Measurements from ENCODE around the gene SAMD14. TPM values are rescaled to one million over a fixed set of nuclear protein-coding genes. Genes with fewer than 3 reads are reported as not detected.

Gene SAMD14
- total and polyA plus RNA-seq, 2 donors (not counting 1 experiment from before 2014, with no cell fraction given): 0.13 to 0.89 TPM

DNA sequence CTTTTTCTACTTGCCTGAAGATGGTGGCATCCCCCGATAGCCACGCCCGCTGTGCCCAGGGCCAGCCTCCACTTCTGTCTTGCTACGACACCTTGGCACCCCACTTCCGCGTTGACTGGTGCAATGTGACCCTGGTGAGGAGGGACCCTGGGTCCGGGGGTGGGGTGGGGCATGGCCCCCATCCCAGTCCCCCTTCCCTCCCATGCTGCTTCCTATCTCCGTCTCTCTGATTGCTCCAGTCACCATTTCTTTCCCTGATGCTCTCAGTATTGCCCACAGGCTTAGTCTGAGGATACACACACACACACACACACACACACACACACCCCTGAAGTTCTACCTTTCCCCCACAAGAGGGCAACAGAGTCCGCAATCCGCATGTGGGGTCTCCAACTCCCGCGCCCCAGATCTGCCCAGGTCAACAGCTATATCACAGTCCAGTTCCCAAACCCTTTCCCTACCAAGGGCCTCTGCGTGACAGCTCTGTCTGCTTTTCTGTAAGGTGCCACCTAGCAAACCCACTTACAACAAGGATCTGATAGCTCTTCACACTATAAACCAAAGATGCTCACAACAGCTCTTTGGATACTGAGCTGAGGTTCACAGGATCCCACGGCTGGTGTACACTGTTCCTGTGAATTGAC is 39.3 kb upstream of the SAMD14 start:
- Histone ChIP-seq H3K4me3 (ENCODE audit: control extremely low read depth in 1 of 5, extremely low read depth in 1 of 5, insufficient read depth in 1 of 5, low read depth in 2 of 5, low read length in 4 of 5) (peak overlapping the region in 4 of 5 experiments; percentile 12 to 44 (median 29)), H3K4me2 (replicated peaks; ENCODE audit: low read depth, low read length, poor library complexity, severe bottlenecking) (peak overlapping the region; percentile 63), H2AFZ (ENCODE audit: insufficient read depth, low read depth, low read length, poor library complexity, severe bottlenecking) (peak overlapping the region; percentile 66), H3K79me2 (ENCODE audit: control insufficient read depth, insufficient read depth, low read length) (peaks cover 15% of the 10 kb centered on the region), H3K27me3 (replicated peaks in 1 of 4; ENCODE audit: control extremely low read depth in 1 of 4, control insufficient read depth in 3 of 4, insufficient read depth in 4 of 4, low read length in 3 of 4) (no peaks in the 10 kb centered on the region), H3K36me3 (replicated peaks in 1 of 2; ENCODE audit: control extremely low read depth in 1 of 2, control insufficient read depth in 1 of 2, extremely low read depth in 1 of 2, insufficient read depth in 2 of 2, low read length in 1 of 2) (no peaks in the 10 kb centered on the region), H4K20me1 (ENCODE audit: control insufficient read depth, insufficient read depth, low read length, poor library complexity, severe bottlenecking) (no peaks in the 10 kb centered on the region), H3K9ac (ENCODE audit: low read length) (peak overlapping the region; percentile 20), H3K4me1 (ENCODE audit: control insufficient read depth in 2 of 2, insufficient read depth in 2 of 2, low read length in 2 of 2) (peaks cover 16 to 27% of the 10 kb centered on the region in 2 donors), H3K9me3 (ENCODE audit: control extremely low read depth in 1 of 3, control insufficient read depth in 2 of 3, insufficient read depth in 1 of 3, low read length in 2 of 3) (no peaks in the 10 kb centered on the region), H3K27ac (ENCODE audit: low read length in 2 of 2) (no peak overlapping the region)
- Mint-ChIP-seq H3K27me3 (no peaks in the 10 kb centered on the region), H3K4me1 (peaks cover 13% of the 10 kb centered on the region), H3K9me3 (ENCODE audit: insufficient read depth) (no peaks in the 10 kb centered on the region), H3K4me3 (peak overlapping the region; percentile 64), H3K27ac (peak overlapping the region; percentile 74)
- ChIA-PET POLR2A (interaction anchor here (0.6 to 1.0 kb wide), 3 partner anchors 31 to 109 kb away, joined by 3 to 10 read pairs (median 3); no protein-coding TSS in a partner anchor), CTCF (interaction anchor here (0.6 to 5.9 kb wide), 42 partner anchors 9 to 405 kb away, joined by 3 to 49 read pairs (median 5); partner anchors contain the start of genes COL1A1, FAM117A, PDK2 and PPP1R9B)
- 14% methylated on average over 13 of the region's 14 CpGs for WGBS (ENCODE audit: insufficient coverage)
- intact Hi-C loops (cut with micrococcal nuclease): loop anchor here (1.0 to 2.0 kb wide), 3 partner anchors 28 to 128 kb away; no protein-coding TSS in a partner anchor
- TF ChIP-seq, protein P1, sequence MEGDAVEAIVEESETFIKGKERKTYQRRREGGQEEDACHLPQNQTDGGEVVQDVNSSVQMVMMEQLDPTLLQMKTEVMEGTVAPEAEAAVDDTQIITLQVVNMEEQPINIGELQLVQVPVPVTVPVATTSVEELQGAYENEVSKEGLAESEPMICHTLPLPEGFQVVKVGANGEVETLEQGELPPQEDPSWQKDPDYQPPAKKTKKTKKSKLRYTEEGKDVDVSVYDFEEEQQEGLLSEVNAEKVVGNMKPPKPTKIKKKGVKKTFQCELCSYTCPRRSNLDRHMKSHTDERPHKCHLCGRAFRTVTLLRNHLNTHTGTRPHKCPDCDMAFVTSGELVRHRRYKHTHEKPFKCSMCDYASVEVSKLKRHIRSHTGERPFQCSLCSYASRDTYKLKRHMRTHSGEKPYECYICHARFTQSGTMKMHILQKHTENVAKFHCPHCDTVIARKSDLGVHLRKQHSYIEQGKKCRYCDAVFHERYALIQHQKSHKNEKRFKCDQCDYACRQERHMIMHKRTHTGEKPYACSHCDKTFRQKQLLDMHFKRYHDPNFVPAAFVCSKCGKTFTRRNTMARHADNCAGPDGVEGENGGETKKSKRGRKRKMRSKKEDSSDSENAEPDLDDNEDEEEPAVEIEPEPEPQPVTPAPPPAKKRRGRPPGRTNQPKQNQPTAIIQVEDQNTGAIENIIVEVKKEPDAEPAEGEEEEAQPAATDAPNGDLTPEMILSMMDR (IDR thresholded peaks at IDR 0.05): peak; percentile 66
- TF ChIP-seq EZH2 (IDR thresholded peaks at IDR 0.05; ENCODE audit: borderline replicate concordance, insufficient read depth, low read depth, low read length, poor library complexity, severe bottlenecking): no peak
- DNase-seq: peak; percentile 91
- peak; percentile 84 for ATAC-seq (ENCODE audit: low read depth)

DNA sequence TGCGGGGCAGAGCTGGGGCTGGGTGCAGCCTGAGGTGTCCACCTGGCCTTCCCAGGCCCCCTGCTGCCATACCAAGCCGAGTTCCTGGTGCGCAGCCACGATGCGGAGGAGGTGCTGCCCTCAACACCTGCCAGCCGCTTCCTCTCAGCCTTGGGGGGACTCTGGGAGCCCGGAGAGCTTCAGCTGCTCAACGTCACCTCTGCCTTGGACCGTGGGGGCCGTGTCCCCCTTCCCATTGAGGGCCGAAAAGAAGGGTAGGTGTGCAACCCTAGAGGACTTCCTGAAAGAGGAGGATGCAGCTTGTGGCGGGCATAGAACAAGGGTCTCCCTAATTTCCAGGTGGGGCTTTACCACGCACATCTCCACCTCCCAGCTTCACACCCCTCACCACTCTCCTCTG is 38.4 kb upstream of the SAMD14 start:
- intact Hi-C loops (cut with micrococcal nuclease): loop anchor here (2.0 kb wide), 1 partner anchor 28 kb away; no protein-coding TSS in a partner anchor
- DNase-seq: no peak
- H3K4me2 ChIP-seq (replicated peaks; ENCODE audit: low read depth, low read length, poor library complexity, severe bottlenecking): peak overlapping the region; percentile 63
- peaks cover 15% of the 10 kb centered on the region for H3K79me2 ChIP-seq (ENCODE audit: control insufficient read depth, insufficient read depth, low read length)
- peaks cover 25 to 37% of the 10 kb centered on the region in 2 donors for H3K4me1 ChIP-seq (ENCODE audit: control insufficient read depth in 2 of 2, insufficient read depth in 2 of 2, low read length in 2 of 2)
- H2AFZ ChIP-seq (ENCODE audit: insufficient read depth, low read depth, low read length, poor library complexity, severe bottlenecking): peak overlapping the region; percentile 66
- H3K27me3 Mint-ChIP-seq: no peaks in the 10 kb centered on the region
- no peak overlapping the region for H3K9ac ChIP-seq (ENCODE audit: low read length)
- no peak for TF ChIP-seq EZH2 (IDR thresholded peaks at IDR 0.05; ENCODE audit: borderline replicate concordance, insufficient read depth, low read depth, low read length, poor library complexity, severe bottlenecking)
- TF ChIP-seq, protein P1 (IDR thresholded peaks at IDR 0.05): no peak
- peaks cover 22% of the 10 kb centered on the region for H3K4me1 Mint-ChIP-seq
- H3K27ac ChIP-seq (ENCODE audit: low read length in 2 of 2): no peak overlapping the region
- CTCF ChIA-PET: interaction anchor here (0.6 to 5.9 kb wide), 12 partner anchors 10 to 125 kb away, joined by 3 to 49 read pairs (median 4); partner anchors contain the start of genes COL1A1 and PPP1R9B
- ATAC-seq (ENCODE audit: low read depth): no peak
- no peak overlapping the region for H3K4me3 ChIP-seq (ENCODE audit: control extremely low read depth in 1 of 5, extremely low read depth in 1 of 5, insufficient read depth in 1 of 5, low read depth in 2 of 5, low read length in 4 of 5)
- peak overlapping the region; percentile 74 for H3K27ac Mint-ChIP-seq
- H3K9me3 ChIP-seq (ENCODE audit: control extremely low read depth in 1 of 3, control insufficient read depth in 2 of 3, insufficient read depth in 1 of 3, low read length in 2 of 3): no peaks in the 10 kb centered on the region
- POLR2A ChIA-PET: no interaction called here
- no peaks in the 10 kb centered on the region for H4K20me1 ChIP-seq (ENCODE audit: control insufficient read depth, insufficient read depth, low read length, poor library complexity, severe bottlenecking)
- no peaks in the 10 kb centered on the region for H3K36me3 ChIP-seq (replicated peaks in 1 of 2; ENCODE audit: control extremely low read depth in 1 of 2, control insufficient read depth in 1 of 2, extremely low read depth in 1 of 2, insufficient read depth in 2 of 2, low read length in 1 of 2)
- WGBS (ENCODE audit: insufficient coverage): 77% methylated on average over 13 of the region's 13 CpGs
- H3K9me3 Mint-ChIP-seq (ENCODE audit: insufficient read depth): no peaks in the 10 kb centered on the region
- H3K27me3 ChIP-seq (replicated peaks in 1 of 4; ENCODE audit: control extremely low read depth in 1 of 4, control insufficient read depth in 3 of 4, insufficient read depth in 4 of 4, low read length in 3 of 4): no peaks in the 10 kb centered on the region
- no peak overlapping the region for H3K4me3 Mint-ChIP-seq
